Activated naive CD8-positive, alpha-beta T cell (primary cell): ENCODE data around the gene GPR137.
A peak's percentile ranks its signal among the peaks of the same experiment; 100 is the strongest.
"Not testable (repeated sequence)": the region's sequence is repeated elsewhere in the genome, so short reads cannot be mapped to it uniquely, and the experiment has no call there.

Source experiments
- H3K27ac Mint-ChIP-seq: one replicate; pipeline ENCODE4 v1.8.0; 2021; ENCODE audit warnings: mixed read lengths
- H3K27me3 Mint-ChIP-seq: one replicate; pipeline ENCODE4 v1.8.0; 2021; ENCODE audit warnings: mixed read lengths
- H3K36me3 Mint-ChIP-seq: one replicate; pipeline ENCODE4 v1.8.0; 2021; ENCODE audit warnings: mixed read lengths
- H3K4me1 Mint-ChIP-seq: one replicate; pipeline ENCODE4 v1.8.0; 2021; ENCODE audit warnings: low read depth, mixed read lengths
- H3K4me3 Mint-ChIP-seq: one replicate; pipeline ENCODE4 v1.8.0; 2021; ENCODE audit warnings: mild to moderate bottlenecking, mixed read lengths
- H3K9me3 Mint-ChIP-seq: one replicate; pipeline ENCODE4 v1.8.0; 2021; ENCODE audit warnings: low read depth, mixed read lengths

Gene GPR137

GRCh38 chr11:64320556-64320955, 34.9 kb downstream of the GPR137 start:
- Mint-ChIP-seq H3K27ac (no peak overlapping the region), H3K27me3 (no peaks in the 10 kb centered on the region), H3K9me3 (no peaks in the 10 kb centered on the region), H3K4me1 (peaks cover 23% of the 10 kb centered on the region), H3K4me3 (no peak overlapping the region), H3K36me3 (peaks cover 8% of the 10 kb centered on the region)

GRCh38 chr11:64321026-64321425, 35.4 kb downstream of the GPR137 start:
- peaks cover 8% of the 10 kb centered on the region for H3K36me3 Mint-ChIP-seq
- H3K4me1 Mint-ChIP-seq: peaks cover 23% of the 10 kb centered on the region
- no peak overlapping the region for H3K27ac Mint-ChIP-seq
- no peaks in the 10 kb centered on the region for H3K9me3 Mint-ChIP-seq
- H3K27me3 Mint-ChIP-seq: no peaks in the 10 kb centered on the region
- no peak overlapping the region for H3K4me3 Mint-ChIP-seq

- no peaks in the 10 kb centered on the region for H3K9me3 Mint-ChIP-seq
Measured at GRCh38 chr11:64321533-64321932, 35.9 kb downstream of the GPR137 start.

GRCh38 chr11:64322925-64323260, 37.2 kb downstream of the GPR137 start:
- no peaks in the 10 kb centered on the region for H3K9me3 Mint-ChIP-seq
- H3K4me3 Mint-ChIP-seq: no peak overlapping the region
- H3K4me1 Mint-ChIP-seq: peaks cover 14% of the 10 kb centered on the region
- H3K36me3 Mint-ChIP-seq: peaks cover 2% of the 10 kb centered on the region
- H3K27me3 Mint-ChIP-seq: no peaks in the 10 kb centered on the region
- no peak overlapping the region for H3K27ac Mint-ChIP-seq

More at GRCh38 chr11:64321533-64321932, 35.9 kb downstream of the GPR137 start:
- no peak overlapping the region for H3K4me3 Mint-ChIP-seq
- peaks cover 19% of the 10 kb centered on the region for H3K4me1 Mint-ChIP-seq
- H3K27me3 Mint-ChIP-seq: no peaks in the 10 kb centered on the region
- peaks cover 5% of the 10 kb centered on the region for H3K36me3 Mint-ChIP-seq
- H3K27ac Mint-ChIP-seq: no peak overlapping the region

- H3K36me3 Mint-ChIP-seq: peaks cover 2% of the 10 kb centered on the region
- H3K27me3 Mint-ChIP-seq: no peaks in the 10 kb centered on the region
- H3K27ac Mint-ChIP-seq: no peak overlapping the region
- peaks cover 14% of the 10 kb centered on the region for H3K4me1 Mint-ChIP-seq
- no peak overlapping the region for H3K4me3 Mint-ChIP-seq
- no peaks in the 10 kb centered on the region for H3K9me3 Mint-ChIP-seq
Measured at GRCh38 chr11:64323373-64323772, 37.7 kb downstream of the GPR137 start.

- H3K27me3 Mint-ChIP-seq, H3K36me3 Mint-ChIP-seq, H3K9me3 Mint-ChIP-seq, H3K4me3 Mint-ChIP-seq, H3K27ac Mint-ChIP-seq: not testable (repeated sequence)
- H3K4me1 Mint-ChIP-seq: peaks cover 11% of the 10 kb centered on the region
Measured at GRCh38 chr11:64323984-64324383, 38.3 kb downstream of the GPR137 start.

- H3K4me3 Mint-ChIP-seq: no peak overlapping the region
- H3K9me3 Mint-ChIP-seq: no peaks in the 10 kb centered on the region
- no peaks in the 10 kb centered on the region for H3K27me3 Mint-ChIP-seq
- peaks cover 7% of the 10 kb centered on the region for H3K4me1 Mint-ChIP-seq
- H3K36me3 Mint-ChIP-seq: peaks cover 2% of the 10 kb centered on the region
- H3K27ac Mint-ChIP-seq: no peak overlapping the region
Measured at GRCh38 chr11:64324692-64325469, 39.2 kb downstream of the GPR137 start.

- peaks cover 8% of the 10 kb centered on the region for H3K4me1 Mint-ChIP-seq
- peaks cover 2% of the 10 kb centered on the region for H3K36me3 Mint-ChIP-seq
- H3K27me3 Mint-ChIP-seq: no peaks in the 10 kb centered on the region
- H3K27ac Mint-ChIP-seq: no peak overlapping the region
- no peak overlapping the region for H3K4me3 Mint-ChIP-seq
- H3K9me3 Mint-ChIP-seq: no peaks in the 10 kb centered on the region
Measured at GRCh38 chr11:64327375-64327774, 41.7 kb downstream of the GPR137 start.

- H3K4me3 Mint-ChIP-seq: no peak overlapping the region
- H3K27ac Mint-ChIP-seq: no peak overlapping the region
- no peaks in the 10 kb centered on the region for H3K9me3 Mint-ChIP-seq
- H3K4me1 Mint-ChIP-seq: peaks cover 8% of the 10 kb centered on the region
- H3K36me3 Mint-ChIP-seq: peaks cover 2% of the 10 kb centered on the region
- no peaks in the 10 kb centered on the region for H3K27me3 Mint-ChIP-seq
Measured at GRCh38 chr11:64327993-64328392, 42.3 kb downstream of the GPR137 start.

GRCh38 chr11:64330888-64331287, 45.2 kb downstream of the GPR137 start:
- H3K27me3 Mint-ChIP-seq: no peaks in the 10 kb centered on the region
- no peak overlapping the region for H3K27ac Mint-ChIP-seq
- H3K9me3 Mint-ChIP-seq: no peaks in the 10 kb centered on the region
- H3K36me3 Mint-ChIP-seq: peaks cover 2% of the 10 kb centered on the region
- H3K4me1 Mint-ChIP-seq: peaks cover 12% of the 10 kb centered on the region
- no peak overlapping the region for H3K4me3 Mint-ChIP-seq

- Mint-ChIP-seq H3K4me3 (peak overlapping the region; percentile 56), H3K9me3 (no peaks in the 10 kb centered on the region), H3K27me3 (no peaks in the 10 kb centered on the region), H3K27ac (peak overlapping the region; percentile 73), H3K4me1 (peaks cover 12% of the 10 kb centered on the region), H3K36me3 (peaks cover 2% of the 10 kb centered on the region)
Measured at GRCh38 chr11:64331569-64332371, 46.1 kb downstream of the GPR137 start.

GRCh38 chr11:64333556-64333955, 47.9 kb downstream of the GPR137 start:
- Mint-ChIP-seq H3K36me3 (no peaks in the 10 kb centered on the region), H3K27me3 (no peaks in the 10 kb centered on the region), H3K4me3 (no peak overlapping the region), H3K9me3 (no peaks in the 10 kb centered on the region), H3K4me1 (peaks cover 22% of the 10 kb centered on the region), H3K27ac (no peak overlapping the region)

- no peaks in the 10 kb centered on the region for H3K9me3 Mint-ChIP-seq
Measured at GRCh38 chr11:64334764-64335735, 49.4 kb downstream of the GPR137 start.

GRCh38 chr11:64337538-64338249, 52.0 kb downstream of the GPR137 start:
- H3K36me3 Mint-ChIP-seq: no peaks in the 10 kb centered on the region
- no peaks in the 10 kb centered on the region for H3K27me3 Mint-ChIP-seq
- H3K27ac Mint-ChIP-seq: peak overlapping the region; percentile 68
- H3K4me1 Mint-ChIP-seq: peaks cover 39% of the 10 kb centered on the region
- no peaks in the 10 kb centered on the region for H3K9me3 Mint-ChIP-seq
- peak overlapping the region; percentile 23 for H3K4me3 Mint-ChIP-seq

More at GRCh38 chr11:64334764-64335735, 49.4 kb downstream of the GPR137 start:
- Mint-ChIP-seq H3K27ac (no peak overlapping the region), H3K27me3 (no peaks in the 10 kb centered on the region), H3K4me3 (no peak overlapping the region), H3K36me3 (no peaks in the 10 kb centered on the region), H3K4me1 (peaks cover 32% of the 10 kb centered on the region)
